ENCODE results near the gene FUNDC2.
"Not testable (repeated sequence)": the region's sequence is repeated elsewhere in the genome, so short reads cannot be mapped to it uniquely, and the experiment has no call there.

FUNDC2 gene

GRCh38 chrX:155001873-155002272 lies 24.8 kb upstream of the FUNDC2 start:
- Mint-ChIP-seq H3K36me3 (ENCODE audit: insufficient read depth) (no peaks in the 10 kb centered on the region), H3K9me3 (no peaks in the 10 kb centered on the region), H3K4me3 (no peak overlapping the region), H3K27ac (ENCODE audit: low read depth) (no peak overlapping the region), H3K4me1 (no peaks in the 10 kb centered on the region), H3K27me3 (peaks cover 10% of the 10 kb centered on the region)
- no peak for DNase-seq (ENCODE audit: low spot score in 2 of 2)
- no peak for ATAC-seq (replicated peaks; ENCODE audit: extremely low read depth, poor library complexity, severe bottlenecking)

- Mint-ChIP-seq H3K27ac (ENCODE audit: low read depth) (no peak overlapping the region), H3K9me3 (no peaks in the 10 kb centered on the region), H3K27me3 (peaks cover 4% of the 10 kb centered on the region), H3K4me1 (no peaks in the 10 kb centered on the region), H3K36me3 (ENCODE audit: insufficient read depth) (no peaks in the 10 kb centered on the region), H3K4me3 (no peak overlapping the region)
- DNase-seq (ENCODE audit: low spot score in 2 of 2), result no peak
- ATAC-seq (replicated peaks; ENCODE audit: extremely low read depth, poor library complexity, severe bottlenecking), result no peak
These were observed 21.5 kb upstream of the FUNDC2 start for GRCh38 chrX:155005190-155005589.

GRCh38 chrX:155006379-155006778 lies 20.3 kb upstream of the FUNDC2 start:
- ATAC-seq (replicated peaks; ENCODE audit: extremely low read depth, poor library complexity, severe bottlenecking), result not testable (repeated sequence)

GRCh38 chrX:155006913-155007671 lies 19.6 kb upstream of the FUNDC2 start:
- ATAC-seq (replicated peaks; ENCODE audit: extremely low read depth, poor library complexity, severe bottlenecking); H3K36me3 Mint-ChIP-seq (ENCODE audit: insufficient read depth); H3K27ac Mint-ChIP-seq (ENCODE audit: low read depth); H3K4me1 Mint-ChIP-seq; H3K9me3 Mint-ChIP-seq; H3K4me3 Mint-ChIP-seq; H3K27me3 Mint-ChIP-seq; DNase-seq (ENCODE audit: low spot score in 2 of 2): not testable (repeated sequence)

More at GRCh38 chrX:155006379-155006778, 20.3 kb upstream of the FUNDC2 start:
- not testable (repeated sequence) for H3K27me3 Mint-ChIP-seq; H3K36me3 Mint-ChIP-seq (ENCODE audit: insufficient read depth); DNase-seq (ENCODE audit: low spot score in 2 of 2); H3K9me3 Mint-ChIP-seq; H3K4me1 Mint-ChIP-seq; H3K4me3 Mint-ChIP-seq; H3K27ac Mint-ChIP-seq (ENCODE audit: low read depth)

- H3K27ac Mint-ChIP-seq (ENCODE audit: low read depth); DNase-seq (ENCODE audit: low spot score in 2 of 2); H3K9me3 Mint-ChIP-seq; H3K4me3 Mint-ChIP-seq; H3K27me3 Mint-ChIP-seq; H3K4me1 Mint-ChIP-seq; ATAC-seq (replicated peaks; ENCODE audit: extremely low read depth, poor library complexity, severe bottlenecking); H3K36me3 Mint-ChIP-seq (ENCODE audit: insufficient read depth): not testable (repeated sequence)
These were observed 18.1 kb upstream of the FUNDC2 start for GRCh38 chrX:155008578-155008977.

- no peaks in the 10 kb centered on the region for H3K9me3 Mint-ChIP-seq
- no peak overlapping the region for H3K27ac Mint-ChIP-seq (ENCODE audit: low read depth)
- ATAC-seq (replicated peaks; ENCODE audit: extremely low read depth, poor library complexity, severe bottlenecking) (no peak), DNase-seq (ENCODE audit: low spot score in 2 of 2) (no peak)
- H3K36me3 Mint-ChIP-seq (ENCODE audit: insufficient read depth), result no peaks in the 10 kb centered on the region
- no peaks in the 10 kb centered on the region for H3K4me1 Mint-ChIP-seq
- H3K27me3 Mint-ChIP-seq, result no peaks in the 10 kb centered on the region
- H3K4me3 Mint-ChIP-seq, result no peak overlapping the region
These were observed 16.6 kb upstream of the FUNDC2 start for GRCh38 chrX:155009994-155010472.

GRCh38 chrX:155020591-155020990 lies 6.1 kb upstream of the FUNDC2 start:
- Mint-ChIP-seq H3K27me3 (no peaks in the 10 kb centered on the region), H3K4me1 (no peaks in the 10 kb centered on the region), H3K4me3 (no peak overlapping the region), H3K36me3 (ENCODE audit: insufficient read depth) (no peaks in the 10 kb centered on the region), H3K27ac (ENCODE audit: low read depth) (no peak overlapping the region), H3K9me3 (no peaks in the 10 kb centered on the region)
- DNase-seq (ENCODE audit: low spot score in 2 of 2) (no peak), ATAC-seq (replicated peaks; ENCODE audit: extremely low read depth, poor library complexity, severe bottlenecking) (no peak)

- Mint-ChIP-seq H3K4me1 (no peaks in the 10 kb centered on the region), H3K4me3 (no peak within 1 kb of the TSS), H3K27ac (ENCODE audit: low read depth) (no peak within 1 kb of the TSS), H3K27me3 (no peaks in the 10 kb centered on the region), H3K9me3 (no peaks in the 10 kb centered on the region), H3K36me3 (ENCODE audit: insufficient read depth) (peaks cover 10% of the 10 kb centered on the region)
- DNase-seq (ENCODE audit: low spot score in 2 of 2), result no peak
- no peak for ATAC-seq (replicated peaks; ENCODE audit: extremely low read depth, poor library complexity, severe bottlenecking)
These were observed 4.1 kb upstream of the FUNDC2 start, which contains the start of gene F8 for GRCh38 chrX:155022585-155022984. Gene F8, minus strand, starts transcription at chrX:155022723. Its CDS starts 171 bp downstream, at chrX:155022552.

GRCh38 chrX:155023907-155024833 lies 2.5 kb upstream of the FUNDC2 start:
- peaks cover 11% of the 10 kb centered on the region for H3K36me3 Mint-ChIP-seq (ENCODE audit: insufficient read depth)
- no peak for DNase-seq (ENCODE audit: low spot score in 2 of 2)
- ATAC-seq (replicated peaks; ENCODE audit: extremely low read depth, poor library complexity, severe bottlenecking), result no peak
- no peak overlapping the region for H3K27ac Mint-ChIP-seq (ENCODE audit: low read depth)
- peaks cover 8% of the 10 kb centered on the region for H3K4me1 Mint-ChIP-seq
- H3K4me3 Mint-ChIP-seq, result no peak overlapping the region
- H3K9me3 Mint-ChIP-seq, result no peaks in the 10 kb centered on the region
- H3K27me3 Mint-ChIP-seq, result no peaks in the 10 kb centered on the region

GRCh38 chrX:155026420-155026726 lies 271 bp upstream of the FUNDC2 start:
- Mint-ChIP-seq H3K27ac (ENCODE audit: low read depth) (peak overlapping the region; percentile 91), H3K9me3 (no peaks in the 10 kb centered on the region), H3K4me3 (peak overlapping the region; percentile 83), H3K4me1 (peaks cover 8% of the 10 kb centered on the region), H3K36me3 (ENCODE audit: insufficient read depth) (peaks cover 12% of the 10 kb centered on the region), H3K27me3 (no peaks in the 10 kb centered on the region)
- ATAC-seq (replicated peaks; ENCODE audit: extremely low read depth, poor library complexity, severe bottlenecking) (no peak), DNase-seq (ENCODE audit: low spot score in 2 of 2) (no peak)

- peaks cover 8% of the 10 kb centered on the region for H3K4me1 Mint-ChIP-seq
- peaks cover 12% of the 10 kb centered on the region for H3K36me3 Mint-ChIP-seq (ENCODE audit: insufficient read depth)
- no peaks in the 10 kb centered on the region for H3K27me3 Mint-ChIP-seq
- peak overlapping the region; percentile 83 for H3K4me3 Mint-ChIP-seq
- H3K9me3 Mint-ChIP-seq, result no peaks in the 10 kb centered on the region
- peak overlapping the region; percentile 91 for H3K27ac Mint-ChIP-seq (ENCODE audit: low read depth)
- DNase-seq (ENCODE audit: low spot score in 2 of 2) (no peak), ATAC-seq (replicated peaks; ENCODE audit: extremely low read depth, poor library complexity, severe bottlenecking) (peak; percentile 19)
These were observed 944 bp downstream of the FUNDC2 start for GRCh38 chrX:155027509-155028066.

GRCh38 chrX:155028129-155028528 lies 1.5 kb downstream of the FUNDC2 start:
- peaks cover 12% of the 10 kb centered on the region for H3K36me3 Mint-ChIP-seq (ENCODE audit: insufficient read depth)
- peak overlapping the region; percentile 91 for H3K27ac Mint-ChIP-seq (ENCODE audit: low read depth)
- DNase-seq (ENCODE audit: low spot score in 2 of 2), result no peak
- H3K4me1 Mint-ChIP-seq, result peaks cover 8% of the 10 kb centered on the region
- H3K4me3 Mint-ChIP-seq, result peak overlapping the region; percentile 83
- no peak for ATAC-seq (replicated peaks; ENCODE audit: extremely low read depth, poor library complexity, severe bottlenecking)
- H3K9me3 Mint-ChIP-seq, result no peaks in the 10 kb centered on the region
- H3K27me3 Mint-ChIP-seq, result no peaks in the 10 kb centered on the region

Measured in central memory CD8-positive, alpha-beta T cell (primary cell).